ENCODE data around the gene RPL39.
"Not testable (repeated sequence)": the region's sequence is repeated elsewhere in the genome, so short reads cannot be mapped to it uniquely, and the experiment has no call there.

RPL39 gene

GRCh38 chrX:119791437-119792231 lies at the start of gene RPL39:
RPL39 (minus strand) TSS chrX:119791630; CDS start chrX:119791576, 54 bp downstream.
- peak within 1 kb of the TSS; percentile 79 to 90 for H3K4me3 ChIP-seq (ENCODE audit: low read length in 2 of 2)
- H3K36me3 ChIP-seq (ENCODE audit: control insufficient read depth in 2 of 2, insufficient read depth in 2 of 2, low read length in 2 of 2) = peaks cover 0 to 4% of the 10 kb centered on the region in 2 donors
- no peaks in the 10 kb centered on the region for H3K9me3 ChIP-seq (ENCODE audit: control insufficient read depth in 2 of 2, low read length in 2 of 2)
- peak within 1 kb of the TSS; percentile 86 for H3K27ac ChIP-seq (ENCODE audit: low read length)
- H3K27me3 ChIP-seq (ENCODE audit: control insufficient read depth in 1 of 2, insufficient read depth in 2 of 2, low read length in 2 of 2) = no peaks in the 10 kb centered on the region
- H3K9ac ChIP-seq (ENCODE audit: low read length in 2 of 2) = peak within 1 kb of the TSS; percentile 93 to 94
- H3K4me1 ChIP-seq (ENCODE audit: control insufficient read depth, insufficient read depth, low read length) = peaks cover 12% of the 10 kb centered on the region

- H3K4me3 ChIP-seq (ENCODE audit: low read length in 2 of 2) = no peak overlapping the region
- no peaks in the 10 kb centered on the region for H3K4me1 ChIP-seq (ENCODE audit: control insufficient read depth, insufficient read depth, low read length)
- H3K9me3 ChIP-seq (ENCODE audit: control insufficient read depth in 2 of 2, low read length in 2 of 2) = no peaks in the 10 kb centered on the region
- no peaks in the 10 kb centered on the region for H3K27me3 ChIP-seq (ENCODE audit: control insufficient read depth in 1 of 2, insufficient read depth in 2 of 2, low read length in 2 of 2)
- H3K9ac ChIP-seq (ENCODE audit: low read length in 2 of 2) = no peak overlapping the region
- no peak overlapping the region for H3K27ac ChIP-seq (ENCODE audit: low read length)
- peaks cover 7 to 14% of the 10 kb centered on the region in 2 donors for H3K36me3 ChIP-seq (ENCODE audit: control insufficient read depth in 2 of 2, insufficient read depth in 2 of 2, low read length in 2 of 2)
These were observed 42.5 kb upstream of the RPL39 start for GRCh38 chrX:119833905-119834304.

GRCh38 chrX:119828446-119828845 lies 37.0 kb upstream of the RPL39 start:
- Histone ChIP-seq H3K36me3 (ENCODE audit: control insufficient read depth in 2 of 2, insufficient read depth in 2 of 2, low read length in 2 of 2) (peaks cover 3% of the 10 kb centered on the region in 2 donors), H3K27ac (ENCODE audit: low read length) (no peak overlapping the region), H3K4me3 (ENCODE audit: low read length in 2 of 2) (no peak overlapping the region)

GRCh38 chrX:119826399-119826959 lies 35.0 kb upstream of the RPL39 start:
- Histone ChIP-seq H3K36me3 (ENCODE audit: control insufficient read depth in 2 of 2, insufficient read depth in 2 of 2, low read length in 2 of 2) (peaks cover 1 to 3% of the 10 kb centered on the region in 2 donors), H3K9ac (ENCODE audit: low read length in 2 of 2) (no peak overlapping the region), H3K4me3 (ENCODE audit: low read length in 2 of 2) (no peak overlapping the region), H3K27me3 (ENCODE audit: control insufficient read depth in 1 of 2, insufficient read depth in 2 of 2, low read length in 2 of 2) (no peaks in the 10 kb centered on the region), H3K27ac (ENCODE audit: low read length) (no peak overlapping the region), H3K4me1 (ENCODE audit: control insufficient read depth, insufficient read depth, low read length) (no peaks in the 10 kb centered on the region), H3K9me3 (ENCODE audit: control insufficient read depth in 2 of 2, low read length in 2 of 2) (no peaks in the 10 kb centered on the region)

More at GRCh38 chrX:119828446-119828845, 37.0 kb upstream of the RPL39 start:
- Histone ChIP-seq H3K4me1 (ENCODE audit: control insufficient read depth, insufficient read depth, low read length) (no peaks in the 10 kb centered on the region), H3K9ac (ENCODE audit: low read length in 2 of 2) (no peak overlapping the region), H3K27me3 (ENCODE audit: control insufficient read depth in 1 of 2, insufficient read depth in 2 of 2, low read length in 2 of 2) (no peaks in the 10 kb centered on the region), H3K9me3 (ENCODE audit: control insufficient read depth in 2 of 2, low read length in 2 of 2) (no peaks in the 10 kb centered on the region)

- H3K4me3 ChIP-seq (ENCODE audit: low read length in 2 of 2); H3K9me3 ChIP-seq (ENCODE audit: control insufficient read depth in 2 of 2, low read length in 2 of 2); H3K4me1 ChIP-seq (ENCODE audit: control insufficient read depth, insufficient read depth, low read length); H3K9ac ChIP-seq (ENCODE audit: low read length in 2 of 2); H3K27me3 ChIP-seq (ENCODE audit: control insufficient read depth in 1 of 2, insufficient read depth in 2 of 2, low read length in 2 of 2); H3K27ac ChIP-seq (ENCODE audit: low read length); H3K36me3 ChIP-seq (ENCODE audit: control insufficient read depth in 2 of 2, insufficient read depth in 2 of 2, low read length in 2 of 2): not testable (repeated sequence)
These were observed 32.8 kb upstream of the RPL39 start for GRCh38 chrX:119824221-119824620.

GRCh38 chrX:119821703-119822102 lies 30.3 kb upstream of the RPL39 start:
- H3K4me3 ChIP-seq (ENCODE audit: low read length in 2 of 2); H3K36me3 ChIP-seq (ENCODE audit: control insufficient read depth in 2 of 2, insufficient read depth in 2 of 2, low read length in 2 of 2); H3K9ac ChIP-seq (ENCODE audit: low read length in 2 of 2); H3K9me3 ChIP-seq (ENCODE audit: control insufficient read depth in 2 of 2, low read length in 2 of 2); H3K4me1 ChIP-seq (ENCODE audit: control insufficient read depth, insufficient read depth, low read length); H3K27me3 ChIP-seq (ENCODE audit: control insufficient read depth in 1 of 2, insufficient read depth in 2 of 2, low read length in 2 of 2); H3K27ac ChIP-seq (ENCODE audit: low read length): not testable (repeated sequence)

GRCh38 chrX:119817130-119817690 lies 25.8 kb upstream of the RPL39 start:
- H3K27ac ChIP-seq (ENCODE audit: low read length) = no peak overlapping the region
- peaks cover 0 to 3% of the 10 kb centered on the region in 2 donors for H3K9me3 ChIP-seq (ENCODE audit: control insufficient read depth in 2 of 2, low read length in 2 of 2)
- H3K9ac ChIP-seq (ENCODE audit: low read length in 2 of 2) = no peak overlapping the region

GRCh38 chrX:119816300-119816699 lies 24.9 kb upstream of the RPL39 start:
- no peaks in the 10 kb centered on the region for H3K4me1 ChIP-seq (ENCODE audit: control insufficient read depth, insufficient read depth, low read length)
- no peak overlapping the region for H3K9ac ChIP-seq (ENCODE audit: low read length in 2 of 2)

More at GRCh38 chrX:119817130-119817690, 25.8 kb upstream of the RPL39 start:
- H3K4me3 ChIP-seq (ENCODE audit: low read length in 2 of 2) = no peak overlapping the region
- H3K36me3 ChIP-seq (ENCODE audit: control insufficient read depth in 2 of 2, insufficient read depth in 2 of 2, low read length in 2 of 2) = no peaks in the 10 kb centered on the region
- H3K4me1 ChIP-seq (ENCODE audit: control insufficient read depth, insufficient read depth, low read length) = no peaks in the 10 kb centered on the region
- no peaks in the 10 kb centered on the region for H3K27me3 ChIP-seq (ENCODE audit: control insufficient read depth in 1 of 2, insufficient read depth in 2 of 2, low read length in 2 of 2)

GRCh38 chrX:119809185-119809666 lies 17.8 kb upstream of the RPL39 start:
- H3K4me3 ChIP-seq (ENCODE audit: low read length in 2 of 2) = no peak overlapping the region
- no peaks in the 10 kb centered on the region for H3K27me3 ChIP-seq (ENCODE audit: control insufficient read depth in 1 of 2, insufficient read depth in 2 of 2, low read length in 2 of 2)
- no peaks in the 10 kb centered on the region for H3K36me3 ChIP-seq (ENCODE audit: control insufficient read depth in 2 of 2, insufficient read depth in 2 of 2, low read length in 2 of 2)
- no peaks in the 10 kb centered on the region for H3K4me1 ChIP-seq (ENCODE audit: control insufficient read depth, insufficient read depth, low read length)
- no peaks in the 10 kb centered on the region for H3K9me3 ChIP-seq (ENCODE audit: control insufficient read depth in 2 of 2, low read length in 2 of 2)
- H3K9ac ChIP-seq (ENCODE audit: low read length in 2 of 2) = no peak overlapping the region
- no peak overlapping the region for H3K27ac ChIP-seq (ENCODE audit: low read length)

More at GRCh38 chrX:119816300-119816699, 24.9 kb upstream of the RPL39 start:
- Histone ChIP-seq H3K4me3 (ENCODE audit: low read length in 2 of 2) (no peak overlapping the region), H3K27me3 (ENCODE audit: control insufficient read depth in 1 of 2, insufficient read depth in 2 of 2, low read length in 2 of 2) (no peaks in the 10 kb centered on the region), H3K27ac (ENCODE audit: low read length) (no peak overlapping the region), H3K9me3 (ENCODE audit: control insufficient read depth in 2 of 2, low read length in 2 of 2) (peaks cover 0 to 3% of the 10 kb centered on the region in 2 donors), H3K36me3 (ENCODE audit: control insufficient read depth in 2 of 2, insufficient read depth in 2 of 2, low read length in 2 of 2) (no peaks in the 10 kb centered on the region)

- H3K9me3 ChIP-seq (ENCODE audit: control insufficient read depth in 2 of 2, low read length in 2 of 2); H3K36me3 ChIP-seq (ENCODE audit: control insufficient read depth in 2 of 2, insufficient read depth in 2 of 2, low read length in 2 of 2); H3K4me1 ChIP-seq (ENCODE audit: control insufficient read depth, insufficient read depth, low read length); H3K27ac ChIP-seq (ENCODE audit: low read length); H3K9ac ChIP-seq (ENCODE audit: low read length in 2 of 2); H3K4me3 ChIP-seq (ENCODE audit: low read length in 2 of 2); H3K27me3 ChIP-seq (ENCODE audit: control insufficient read depth in 1 of 2, insufficient read depth in 2 of 2, low read length in 2 of 2): not testable (repeated sequence)
These were observed 17.0 kb upstream of the RPL39 start for GRCh38 chrX:119808461-119808860.

Measured in stomach smooth muscle (tissue), 2 donors.